ENCODE data around the gene PASK. TPM values are rescaled to one million over a fixed set of nuclear protein-coding genes. Genes with fewer than 3 reads are reported as not detected.

Gene PASK
- total RNA-seq, 1 donor from 2014 or later, result 20.3 TPM

DNA sequence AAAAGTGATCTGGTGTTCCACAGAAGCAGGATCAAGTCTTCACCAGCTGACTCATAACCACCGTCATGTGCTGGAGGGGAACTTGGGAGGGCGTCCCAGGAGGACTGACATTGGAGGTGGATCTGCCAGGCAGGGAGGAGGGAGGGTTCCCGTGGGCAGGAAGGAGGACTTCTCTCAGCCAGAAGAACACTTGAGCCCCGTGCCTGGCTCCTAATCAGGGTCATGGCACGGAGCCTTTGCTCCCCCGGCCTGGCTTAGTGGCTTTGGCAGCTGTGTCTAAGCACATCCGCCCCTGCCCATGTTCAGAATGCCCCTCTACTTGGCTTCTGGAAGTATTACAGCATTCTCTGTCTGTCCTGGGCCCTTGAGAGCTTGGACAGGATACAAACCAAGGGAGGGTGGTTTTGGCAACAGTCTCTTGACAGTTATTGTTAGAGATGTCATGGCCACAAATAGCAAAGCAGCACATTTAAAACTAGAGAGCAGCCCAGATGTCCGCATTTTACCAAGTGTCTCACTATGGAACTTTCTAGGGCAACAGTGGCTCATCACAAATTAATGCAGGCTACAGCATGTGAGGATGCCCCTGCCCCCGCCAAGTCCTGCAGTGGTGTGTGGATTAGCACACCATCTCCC, 12.5 kb upstream of the PASK start:
- Histone ChIP-seq H3F3A (ENCODE audit: low read depth) (no peaks in the 10 kb centered on the region), H3K79me2 (ENCODE audit: low read depth) (no peaks in the 10 kb centered on the region), H3K36me3 (no peaks in the 10 kb centered on the region), H3K9ac (no peak overlapping the region), H4K20me1 (ENCODE audit: low read depth) (no peaks in the 10 kb centered on the region), H3K27ac (no peak overlapping the region), H3K4me1 (no peaks in the 10 kb centered on the region), H2AFZ (replicated peaks) (no peak overlapping the region), H3K27me3 (no peaks in the 10 kb centered on the region), H3K9me3 (ENCODE audit: low read depth) (no peaks in the 10 kb centered on the region), H3K4me3 (no peak overlapping the region), H3K4me2 (no peak overlapping the region)
- Mint-ChIP-seq H3K27me3 (ENCODE audit: insufficient read depth, low read depth) (no peaks in the 10 kb centered on the region), H3K4me3 (no peak overlapping the region), H3K27ac (no peak overlapping the region), H3K36me3 (peaks cover 8% of the 10 kb centered on the region), H3K9me3 (no peaks in the 10 kb centered on the region), H3K4me1 (peaks cover 9% of the 10 kb centered on the region)
- TF ChIP-seq EZH2 (IDR thresholded peaks at IDR 0.05), result no peak
- no peak for DNase-seq (ENCODE audit: low spot score)

GRCh38 chr2:241160318-241160717, 11.0 kb upstream of the PASK start:
- no peaks in the 10 kb centered on the region for H3K36me3 ChIP-seq
- H3K4me1 Mint-ChIP-seq, result peaks cover 11% of the 10 kb centered on the region

GRCh38 chr2:241159116-241159515, 9.8 kb upstream of the PASK start:
- H3K9me3 Mint-ChIP-seq, result no peaks in the 10 kb centered on the region
- Histone ChIP-seq H3K9ac (no peak overlapping the region), H4K20me1 (ENCODE audit: low read depth) (no peaks in the 10 kb centered on the region), H2AFZ (replicated peaks) (no peak overlapping the region), H3K79me2 (ENCODE audit: low read depth) (no peaks in the 10 kb centered on the region), H3K9me3 (ENCODE audit: low read depth) (no peaks in the 10 kb centered on the region), H3K4me2 (no peak overlapping the region), H3K27me3 (no peaks in the 10 kb centered on the region), H3K27ac (no peak overlapping the region), H3F3A (ENCODE audit: low read depth) (no peaks in the 10 kb centered on the region), H3K4me3 (no peak overlapping the region), H3K4me1 (no peaks in the 10 kb centered on the region), H3K36me3 (no peaks in the 10 kb centered on the region)
- H3K27me3 Mint-ChIP-seq (ENCODE audit: insufficient read depth, low read depth), result no peaks in the 10 kb centered on the region
- DNase-seq (ENCODE audit: low spot score), result no peak
- H3K4me3 Mint-ChIP-seq, result no peak overlapping the region
- H3K27ac Mint-ChIP-seq, result no peak overlapping the region
- TF ChIP-seq, protein P1, sequence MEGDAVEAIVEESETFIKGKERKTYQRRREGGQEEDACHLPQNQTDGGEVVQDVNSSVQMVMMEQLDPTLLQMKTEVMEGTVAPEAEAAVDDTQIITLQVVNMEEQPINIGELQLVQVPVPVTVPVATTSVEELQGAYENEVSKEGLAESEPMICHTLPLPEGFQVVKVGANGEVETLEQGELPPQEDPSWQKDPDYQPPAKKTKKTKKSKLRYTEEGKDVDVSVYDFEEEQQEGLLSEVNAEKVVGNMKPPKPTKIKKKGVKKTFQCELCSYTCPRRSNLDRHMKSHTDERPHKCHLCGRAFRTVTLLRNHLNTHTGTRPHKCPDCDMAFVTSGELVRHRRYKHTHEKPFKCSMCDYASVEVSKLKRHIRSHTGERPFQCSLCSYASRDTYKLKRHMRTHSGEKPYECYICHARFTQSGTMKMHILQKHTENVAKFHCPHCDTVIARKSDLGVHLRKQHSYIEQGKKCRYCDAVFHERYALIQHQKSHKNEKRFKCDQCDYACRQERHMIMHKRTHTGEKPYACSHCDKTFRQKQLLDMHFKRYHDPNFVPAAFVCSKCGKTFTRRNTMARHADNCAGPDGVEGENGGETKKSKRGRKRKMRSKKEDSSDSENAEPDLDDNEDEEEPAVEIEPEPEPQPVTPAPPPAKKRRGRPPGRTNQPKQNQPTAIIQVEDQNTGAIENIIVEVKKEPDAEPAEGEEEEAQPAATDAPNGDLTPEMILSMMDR (IDR thresholded peaks at IDR 0.05), result no peak
- TF ChIP-seq EZH2phosphoT487 (IDR thresholded peaks at IDR 0.05) (no peak), EZH2 (IDR thresholded peaks at IDR 0.05) (no peak)
- peaks cover 11% of the 10 kb centered on the region for H3K4me1 Mint-ChIP-seq
- peaks cover 6% of the 10 kb centered on the region for H3K36me3 Mint-ChIP-seq

More at GRCh38 chr2:241160318-241160717, 11.0 kb upstream of the PASK start:
- no peaks in the 10 kb centered on the region for H3K27me3 Mint-ChIP-seq (ENCODE audit: insufficient read depth, low read depth)
- H4K20me1 ChIP-seq (ENCODE audit: low read depth), result no peaks in the 10 kb centered on the region
- H3F3A ChIP-seq (ENCODE audit: low read depth), result no peaks in the 10 kb centered on the region
- H3K4me2 ChIP-seq, result no peak overlapping the region
- no peaks in the 10 kb centered on the region for H3K4me1 ChIP-seq
- H2AFZ ChIP-seq (replicated peaks), result no peak overlapping the region
- H3K9me3 Mint-ChIP-seq, result no peaks in the 10 kb centered on the region
- H3K9ac ChIP-seq, result no peak overlapping the region
- no peaks in the 10 kb centered on the region for H3K79me2 ChIP-seq (ENCODE audit: low read depth)
- H3K27ac ChIP-seq, result no peak overlapping the region
- H3K4me3 ChIP-seq, result no peak overlapping the region
- no peak overlapping the region for H3K27ac Mint-ChIP-seq
- H3K36me3 Mint-ChIP-seq, result peaks cover 8% of the 10 kb centered on the region
- no peak for DNase-seq (ENCODE audit: low spot score)
- H3K4me3 Mint-ChIP-seq, result no peak overlapping the region
- no peaks in the 10 kb centered on the region for H3K27me3 ChIP-seq
- TF ChIP-seq EZH2phosphoT487 (IDR thresholded peaks at IDR 0.05) (no peak), EZH2 (IDR thresholded peaks at IDR 0.05) (no peak)
- TF ChIP-seq, protein P1 (IDR thresholded peaks at IDR 0.05), result no peak
- no peaks in the 10 kb centered on the region for H3K9me3 ChIP-seq (ENCODE audit: low read depth)

DNA sequence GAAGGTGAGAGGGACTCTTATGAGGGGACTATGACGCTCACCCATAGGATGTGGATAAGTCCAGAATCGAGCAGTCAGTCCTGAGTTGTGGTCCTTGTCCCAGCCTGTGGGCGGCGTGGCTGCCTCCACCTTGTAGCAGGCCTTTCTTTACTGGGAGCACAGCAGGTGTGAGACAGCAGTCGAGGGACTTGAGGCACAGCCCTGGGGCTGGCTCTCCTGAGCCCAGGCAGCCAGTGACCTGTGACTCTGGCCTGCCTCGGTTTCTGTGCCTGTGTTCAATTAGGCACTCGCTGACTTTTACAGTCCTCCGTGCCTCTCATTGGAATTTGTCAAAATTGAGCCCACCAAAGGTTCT, 9.3 kb upstream of the PASK start:
- H3K4me3 Mint-ChIP-seq, result no peak overlapping the region
- Histone ChIP-seq H3K27ac (no peak overlapping the region), H3K9ac (no peak overlapping the region), H3K36me3 (no peaks in the 10 kb centered on the region), H3K4me1 (no peaks in the 10 kb centered on the region), H4K20me1 (ENCODE audit: low read depth) (no peaks in the 10 kb centered on the region), H2AFZ (replicated peaks) (no peak overlapping the region), H3K27me3 (no peaks in the 10 kb centered on the region), H3K4me3 (no peak overlapping the region), H3K4me2 (no peak overlapping the region), H3F3A (ENCODE audit: low read depth) (no peaks in the 10 kb centered on the region), H3K79me2 (ENCODE audit: low read depth) (no peaks in the 10 kb centered on the region), H3K9me3 (ENCODE audit: low read depth) (no peaks in the 10 kb centered on the region)
- H3K27me3 Mint-ChIP-seq (ENCODE audit: insufficient read depth, low read depth), result no peaks in the 10 kb centered on the region
- H3K4me1 Mint-ChIP-seq, result peaks cover 11% of the 10 kb centered on the region
- H3K9me3 Mint-ChIP-seq, result no peaks in the 10 kb centered on the region
- DNase-seq (ENCODE audit: low spot score), result no peak
- no peak overlapping the region for H3K27ac Mint-ChIP-seq
- peaks cover 6% of the 10 kb centered on the region for H3K36me3 Mint-ChIP-seq
- TF ChIP-seq EZH2phosphoT487 (IDR thresholded peaks at IDR 0.05) (no peak), EZH2 (IDR thresholded peaks at IDR 0.05) (no peak)
- TF ChIP-seq, protein P1 (IDR thresholded peaks at IDR 0.05), result no peak

All from neural progenitor cell (in vitro differentiated cells).